22Rv1 (cell line): Measurements from ENCODE around the gene SUSD6.

Experiments
- ZFX ChIP-seq: fragments of 450-650 bp; IDR thresholded peaks from 2 replicates; pipeline ENCODE4 v1.6.1; 2017; ENCODE audit warnings: antibody characterized with exemption, borderline replicate concordance
- TF ChIP-seq, protein P1 (sequence below): fragments of 450-650 bp; IDR thresholded peaks from 2 replicates; pipeline ENCODE4 v1.5.1; 2017; ENCODE audit warnings: mild to moderate bottlenecking

- TF ChIP-seq, protein P1, sequence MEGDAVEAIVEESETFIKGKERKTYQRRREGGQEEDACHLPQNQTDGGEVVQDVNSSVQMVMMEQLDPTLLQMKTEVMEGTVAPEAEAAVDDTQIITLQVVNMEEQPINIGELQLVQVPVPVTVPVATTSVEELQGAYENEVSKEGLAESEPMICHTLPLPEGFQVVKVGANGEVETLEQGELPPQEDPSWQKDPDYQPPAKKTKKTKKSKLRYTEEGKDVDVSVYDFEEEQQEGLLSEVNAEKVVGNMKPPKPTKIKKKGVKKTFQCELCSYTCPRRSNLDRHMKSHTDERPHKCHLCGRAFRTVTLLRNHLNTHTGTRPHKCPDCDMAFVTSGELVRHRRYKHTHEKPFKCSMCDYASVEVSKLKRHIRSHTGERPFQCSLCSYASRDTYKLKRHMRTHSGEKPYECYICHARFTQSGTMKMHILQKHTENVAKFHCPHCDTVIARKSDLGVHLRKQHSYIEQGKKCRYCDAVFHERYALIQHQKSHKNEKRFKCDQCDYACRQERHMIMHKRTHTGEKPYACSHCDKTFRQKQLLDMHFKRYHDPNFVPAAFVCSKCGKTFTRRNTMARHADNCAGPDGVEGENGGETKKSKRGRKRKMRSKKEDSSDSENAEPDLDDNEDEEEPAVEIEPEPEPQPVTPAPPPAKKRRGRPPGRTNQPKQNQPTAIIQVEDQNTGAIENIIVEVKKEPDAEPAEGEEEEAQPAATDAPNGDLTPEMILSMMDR = no peak
- no peak for TF ChIP-seq ZFX
Measured at GRCh38 chr14:69630360-69630759, 19.0 kb downstream of the SUSD6 start.
